ENCODE data around the gene GRK2.

Gene GRK2

DNA sequence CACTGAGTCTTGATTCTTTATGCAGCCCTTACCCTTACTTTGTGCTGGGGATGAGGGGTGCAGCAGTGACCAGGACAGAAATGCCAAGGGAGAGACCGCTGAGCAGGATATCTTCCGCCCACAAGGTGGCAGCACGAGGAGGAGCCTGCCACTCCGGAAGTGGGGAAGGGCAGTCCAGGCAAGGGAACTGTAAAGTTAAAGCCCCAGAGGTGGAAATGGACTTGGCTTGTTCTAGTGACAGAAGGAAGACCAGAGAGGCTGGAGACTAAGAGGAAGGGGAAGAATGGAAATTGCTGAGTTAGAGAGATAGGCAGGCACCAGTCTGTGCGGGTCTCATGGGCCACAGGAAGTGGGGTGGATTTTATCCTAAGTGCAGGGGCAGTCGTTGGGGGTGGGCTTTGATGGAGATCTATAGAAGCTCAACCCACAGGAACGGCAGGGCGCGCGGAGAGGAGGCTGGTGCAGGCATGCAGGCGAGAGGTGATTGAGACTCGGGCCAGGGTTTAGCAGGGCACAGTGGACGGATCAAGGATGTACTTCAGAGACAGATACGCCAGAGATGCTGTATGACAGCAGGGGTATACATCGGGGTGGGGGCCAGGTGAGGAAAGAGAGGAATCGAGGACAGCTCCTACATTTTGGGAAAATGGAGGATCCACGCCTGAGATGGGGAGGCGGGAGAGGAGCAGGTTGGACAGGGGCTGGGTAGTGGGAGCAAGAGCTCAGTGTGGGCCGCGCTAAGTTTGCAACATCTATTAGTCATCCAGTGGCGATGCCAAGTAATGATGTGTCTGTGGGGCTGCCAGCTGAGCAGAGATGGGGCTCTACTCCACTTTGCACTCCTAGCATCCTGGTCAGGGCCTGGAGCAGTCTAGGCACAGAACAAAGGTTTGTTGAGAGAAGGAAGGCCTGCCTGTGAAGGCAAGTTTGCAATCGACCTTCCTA lies 3.3 kb upstream of the GRK2 start:
- Histone ChIP-seq H3K27ac (no peak overlapping the region), H3K27me3 (replicated peaks) (no peaks in the 10 kb centered on the region), H3K4me3 (ENCODE audit: low read depth, low read length) (no peak overlapping the region), H3K36me3 (replicated peaks) (peaks cover under 1% of the 10 kb centered on the region)
- peak; percentile 58 for DNase-seq
- TF ChIP-seq, protein P1, sequence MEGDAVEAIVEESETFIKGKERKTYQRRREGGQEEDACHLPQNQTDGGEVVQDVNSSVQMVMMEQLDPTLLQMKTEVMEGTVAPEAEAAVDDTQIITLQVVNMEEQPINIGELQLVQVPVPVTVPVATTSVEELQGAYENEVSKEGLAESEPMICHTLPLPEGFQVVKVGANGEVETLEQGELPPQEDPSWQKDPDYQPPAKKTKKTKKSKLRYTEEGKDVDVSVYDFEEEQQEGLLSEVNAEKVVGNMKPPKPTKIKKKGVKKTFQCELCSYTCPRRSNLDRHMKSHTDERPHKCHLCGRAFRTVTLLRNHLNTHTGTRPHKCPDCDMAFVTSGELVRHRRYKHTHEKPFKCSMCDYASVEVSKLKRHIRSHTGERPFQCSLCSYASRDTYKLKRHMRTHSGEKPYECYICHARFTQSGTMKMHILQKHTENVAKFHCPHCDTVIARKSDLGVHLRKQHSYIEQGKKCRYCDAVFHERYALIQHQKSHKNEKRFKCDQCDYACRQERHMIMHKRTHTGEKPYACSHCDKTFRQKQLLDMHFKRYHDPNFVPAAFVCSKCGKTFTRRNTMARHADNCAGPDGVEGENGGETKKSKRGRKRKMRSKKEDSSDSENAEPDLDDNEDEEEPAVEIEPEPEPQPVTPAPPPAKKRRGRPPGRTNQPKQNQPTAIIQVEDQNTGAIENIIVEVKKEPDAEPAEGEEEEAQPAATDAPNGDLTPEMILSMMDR (IDR thresholded peaks at IDR 0.05; ENCODE audit: low read depth, low read length, missing control alignments), result peak; percentile 91
- in situ Hi-C loops (cut with HindIII; ENCODE audit: low pct_ligation_motif_present, low sequenced_read_pairs), result no loop called here

DNA sequence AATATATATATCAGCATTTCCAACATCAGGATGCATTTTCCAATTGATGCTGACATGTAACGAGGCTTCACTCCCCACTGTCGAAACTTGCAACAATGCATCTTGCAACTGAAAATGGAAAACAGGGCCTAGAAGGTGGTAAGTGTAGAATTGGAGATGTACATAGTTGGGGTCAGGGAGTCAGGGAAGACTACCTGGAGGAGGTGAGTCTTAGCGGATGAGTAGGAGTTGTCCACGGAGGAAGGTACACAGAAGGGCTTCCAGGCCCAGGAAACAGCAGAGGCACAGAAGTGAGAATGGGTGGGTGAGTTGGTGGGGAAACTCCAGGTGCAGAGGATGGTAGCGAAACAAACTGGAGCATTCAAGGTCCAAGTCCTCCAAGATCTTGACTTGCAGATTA lies 2.0 kb upstream of the GRK2 start:
- no peak overlapping the region for H3K27ac ChIP-seq
- no peak for DNase-seq
- TF ChIP-seq, protein P1 (IDR thresholded peaks at IDR 0.05; ENCODE audit: low read depth, low read length, missing control alignments), result no peak
- H3K27me3 ChIP-seq (replicated peaks), result no peaks in the 10 kb centered on the region
- H3K36me3 ChIP-seq (replicated peaks), result peaks cover 5% of the 10 kb centered on the region
- in situ Hi-C loops (cut with HindIII; ENCODE audit: low pct_ligation_motif_present, low sequenced_read_pairs), result no loop called here
- H3K4me3 ChIP-seq (ENCODE audit: low read depth, low read length), result no peak overlapping the region

DNA sequence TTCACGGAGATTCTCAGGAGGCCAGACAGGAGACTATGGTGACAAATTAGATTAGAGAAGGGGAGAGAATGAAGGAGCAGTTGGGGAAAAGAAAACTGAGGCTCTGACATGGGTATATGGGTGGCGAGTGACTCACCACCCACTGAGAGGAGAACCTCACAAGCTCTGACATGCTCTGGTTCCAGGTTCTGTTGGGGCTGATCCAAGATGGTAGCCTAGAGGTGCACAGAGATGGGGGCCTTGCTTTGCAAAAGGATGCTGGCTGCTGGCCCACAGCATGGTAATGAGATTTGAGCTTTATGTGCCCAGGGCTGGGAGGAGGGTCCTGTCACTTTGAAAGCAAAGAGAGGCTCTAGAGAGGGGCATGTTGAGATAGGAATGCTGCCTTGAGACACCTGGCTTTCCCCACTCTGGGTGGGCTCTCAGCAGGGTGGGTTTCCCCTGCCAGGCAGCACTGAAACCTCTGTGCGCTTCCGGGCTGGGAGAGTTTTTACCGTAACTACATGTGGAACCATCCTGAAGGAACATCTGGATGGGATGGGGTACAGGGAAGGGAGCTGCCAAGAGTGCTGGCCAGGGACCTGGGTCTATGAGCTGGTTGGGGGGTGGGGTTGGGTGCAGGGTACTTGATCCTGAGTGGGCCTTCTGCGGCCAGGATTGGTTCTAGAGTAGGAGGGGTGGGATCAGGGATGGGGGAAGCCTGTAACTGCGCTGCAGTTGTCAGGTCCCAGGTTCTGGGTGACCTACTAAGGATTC lies 1.2 kb upstream of the GRK2 start:
- TF ChIP-seq, protein P1 (IDR thresholded peaks at IDR 0.05; ENCODE audit: low read depth, low read length, missing control alignments), result no peak
- in situ Hi-C loops (cut with HindIII; ENCODE audit: low pct_ligation_motif_present, low sequenced_read_pairs), result no loop called here
- no peaks in the 10 kb centered on the region for H3K27me3 ChIP-seq (replicated peaks)
- DNase-seq, result no peak
- no peak overlapping the region for H3K27ac ChIP-seq
- peaks cover 8% of the 10 kb centered on the region for H3K36me3 ChIP-seq (replicated peaks)
- H3K4me3 ChIP-seq (ENCODE audit: low read depth, low read length), result no peak overlapping the region

DNA sequence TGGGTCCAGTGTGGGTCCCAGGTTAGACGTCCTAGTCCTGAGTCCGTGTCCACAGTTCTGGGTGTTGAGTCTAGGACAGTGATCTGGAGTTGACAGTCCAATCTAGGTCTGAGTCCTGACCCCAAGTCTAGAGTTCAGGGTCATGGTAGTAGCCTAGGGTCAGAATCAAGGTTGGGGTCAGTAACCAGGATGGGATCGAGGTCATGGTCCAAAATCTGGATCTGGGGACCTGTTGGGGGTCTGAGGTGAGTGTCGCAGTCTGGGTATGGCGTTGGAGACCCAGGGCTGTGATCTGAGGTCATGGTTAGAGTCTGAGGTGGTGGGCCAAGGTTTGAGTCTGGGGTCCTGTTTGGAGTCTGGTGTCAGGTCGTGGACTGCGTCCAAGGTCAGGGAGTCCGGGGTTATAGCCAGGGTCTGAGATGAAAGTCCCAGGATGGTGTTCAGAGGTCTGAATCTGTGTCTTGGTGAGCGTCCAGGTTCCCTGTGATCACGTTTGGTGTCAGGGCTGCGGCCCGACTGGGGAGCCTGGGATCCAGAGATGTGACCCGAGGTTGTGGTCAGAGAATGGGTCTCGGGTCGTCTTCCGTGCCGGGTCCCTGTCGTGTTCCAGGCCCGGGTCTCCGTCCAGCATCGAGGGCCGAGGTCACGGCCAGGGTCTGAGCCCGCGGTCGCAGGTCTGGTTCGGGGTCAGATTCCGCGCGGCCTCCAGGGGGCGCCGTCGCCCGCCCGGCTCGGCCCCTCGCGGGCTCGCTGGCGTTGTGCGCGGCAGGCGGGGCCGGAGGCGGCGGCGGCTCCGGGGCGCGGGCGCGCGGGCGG lies 432 bp upstream of the GRK2 start:
- peak overlapping the region; percentile 45 for H3K4me3 ChIP-seq (ENCODE audit: low read depth, low read length)
- in situ Hi-C loops (cut with HindIII; ENCODE audit: low pct_ligation_motif_present, low sequenced_read_pairs), result no loop called here

More for the DNA sequence above, 432 bp upstream of the GRK2 start:
- no peaks in the 10 kb centered on the region for H3K27me3 ChIP-seq (replicated peaks)
- TF ChIP-seq, protein P1 (IDR thresholded peaks at IDR 0.05; ENCODE audit: low read depth, low read length, missing control alignments), result peak; percentile 57
- no peak for DNase-seq
- peaks cover 8% of the 10 kb centered on the region for H3K36me3 ChIP-seq (replicated peaks)
- no peak overlapping the region for H3K27ac ChIP-seq
